Ascending aorta (tissue), 2 donors: ENCODE data around the gene SPOUT1. TPM values are rescaled to one million over a fixed set of nuclear protein-coding genes. Genes with fewer than 3 reads are reported as not detected.
"Not testable (repeated sequence)": the region's sequence is repeated elsewhere in the genome, so short reads cannot be mapped to it uniquely, and the experiment has no call there.

ENCODE experiments used
- DNase-seq, 2 donors: peaks; one replicate each; pipeline ENCODE4 v3.0.0-alpha.2; 2019; ENCODE audit warnings: low spot score in 2 of 2
- H3K27ac ChIP-seq, 2 donors: fragments of 200-600 bp; sonication (generic); one replicate each; pipeline ENCODE4 v1.5.1; 2016 to 2017; ENCODE audit warnings: mild to moderate bottlenecking in 1 of 2
- H3K27me3 ChIP-seq: fragments of 200-600 bp; sonication (generic); one replicate; pipeline ENCODE4 v1.5.1; 2017
- H3K36me3 ChIP-seq, 2 donors: fragments of 200-600 bp; sonication (generic); one replicate each; pipeline ENCODE4 v1.5.1; 2016
- H3K4me1 ChIP-seq, 2 donors: fragments of 200-600 bp; sonication (generic); one replicate each; pipeline ENCODE4 v1.5.1; 2016 to 2017; ENCODE audit warnings: mild to moderate bottlenecking in 1 of 2
- H3K4me3 ChIP-seq, 2 donors: fragments of 200-600 bp; sonication (generic); one replicate each; pipeline ENCODE4 v1.5.1; 2016 to 2017; ENCODE audit warnings: mild to moderate bottlenecking in 1 of 2
- H3K9me3 ChIP-seq, 2 donors: fragments of 200-600 bp; sonication (generic); one replicate each; pipeline ENCODE4 v1.5.1; 2016
- intact Hi-C: fragments of 100-400 bp; cut with DNase I; formaldehyde crosslinking; loops from one replicate; pipeline ENCODE4 v1.15.1; 2023
- total RNA-seq: library from RNA; depleted of rRNA; stranded (reverse); fragments of >200 nt; gene quantifications from one replicate; pipeline ENCODE4 v1.1.0, GENCODE V29; 2016
- TF ChIP-seq, protein P1 (sequence below), 3 experiments: fragments of 200-600 bp in 2 of 3; fragments of 450-650 bp in 1 of 3; sonication (generic) in 2 of 3; IDR thresholded peaks; one replicate each; pipeline ENCODE4 v1.5.1; 2016 to 2019; ENCODE audit warnings: antibody characterized with exemption in 3 of 3, mild to moderate bottlenecking in 1 of 3, moderate library complexity in 1 of 3

The SPOUT1 gene
- total RNA-seq, 1 donor from 2014 or later: 26.5 TPM

DNA sequence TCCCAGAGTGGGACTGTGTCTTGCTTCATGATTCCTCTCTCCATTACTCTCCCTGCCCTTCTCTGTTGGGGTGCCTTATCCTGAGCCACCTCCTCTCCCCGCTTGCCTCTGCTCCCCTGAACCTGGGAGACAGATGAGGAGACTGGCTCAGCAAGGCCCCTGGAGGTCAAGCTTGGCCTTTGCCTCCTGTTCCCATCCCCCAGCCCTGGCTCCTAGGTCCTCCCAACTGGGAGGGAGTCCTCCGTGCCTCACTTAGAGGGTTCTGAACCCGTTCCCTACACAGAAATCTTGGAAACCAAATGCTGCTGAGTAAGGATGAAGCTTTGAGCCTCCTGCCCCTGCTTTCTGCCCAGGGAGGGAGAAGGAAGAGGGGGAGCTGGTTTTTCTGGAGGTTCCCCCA, 21.1 kb downstream of the SPOUT1 start:
- intact Hi-C loops: no loop called here
- Histone ChIP-seq H3K36me3 (peaks cover 34 to 54% of the 10 kb centered on the region in 2 donors), H3K9me3 (no peaks in the 10 kb centered on the region), H3K27me3 (no peaks in the 10 kb centered on the region), H3K27ac (no peak overlapping the region), H3K4me1 (no peaks in the 10 kb centered on the region), H3K4me3 (no peak overlapping the region)
- TF ChIP-seq, protein P1, sequence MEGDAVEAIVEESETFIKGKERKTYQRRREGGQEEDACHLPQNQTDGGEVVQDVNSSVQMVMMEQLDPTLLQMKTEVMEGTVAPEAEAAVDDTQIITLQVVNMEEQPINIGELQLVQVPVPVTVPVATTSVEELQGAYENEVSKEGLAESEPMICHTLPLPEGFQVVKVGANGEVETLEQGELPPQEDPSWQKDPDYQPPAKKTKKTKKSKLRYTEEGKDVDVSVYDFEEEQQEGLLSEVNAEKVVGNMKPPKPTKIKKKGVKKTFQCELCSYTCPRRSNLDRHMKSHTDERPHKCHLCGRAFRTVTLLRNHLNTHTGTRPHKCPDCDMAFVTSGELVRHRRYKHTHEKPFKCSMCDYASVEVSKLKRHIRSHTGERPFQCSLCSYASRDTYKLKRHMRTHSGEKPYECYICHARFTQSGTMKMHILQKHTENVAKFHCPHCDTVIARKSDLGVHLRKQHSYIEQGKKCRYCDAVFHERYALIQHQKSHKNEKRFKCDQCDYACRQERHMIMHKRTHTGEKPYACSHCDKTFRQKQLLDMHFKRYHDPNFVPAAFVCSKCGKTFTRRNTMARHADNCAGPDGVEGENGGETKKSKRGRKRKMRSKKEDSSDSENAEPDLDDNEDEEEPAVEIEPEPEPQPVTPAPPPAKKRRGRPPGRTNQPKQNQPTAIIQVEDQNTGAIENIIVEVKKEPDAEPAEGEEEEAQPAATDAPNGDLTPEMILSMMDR (IDR thresholded peaks at IDR 0.05): no peak
- DNase-seq: no peak

DNA sequence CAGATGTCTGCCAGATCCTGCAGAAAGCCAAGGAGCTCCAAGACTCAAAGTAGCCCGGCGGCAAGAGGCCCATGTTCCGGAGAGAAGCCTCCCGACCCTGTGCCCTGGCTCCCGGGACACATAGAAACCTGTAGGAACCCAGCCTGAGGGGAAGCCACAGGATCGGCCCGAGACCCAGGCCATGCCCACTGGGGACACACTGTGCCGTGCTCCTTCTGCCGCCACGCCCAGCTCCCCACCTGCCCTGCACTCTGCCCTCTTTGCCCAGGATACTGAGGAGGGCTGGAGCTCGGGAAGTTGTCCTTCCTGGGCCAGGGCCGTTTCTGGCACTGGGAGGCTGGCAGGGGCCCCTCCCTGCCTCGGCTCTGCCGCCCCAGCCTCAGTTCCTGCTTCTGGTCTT, 21.8 kb downstream of the SPOUT1 start:
- H3K4me3 ChIP-seq: no peak overlapping the region
- no peak for DNase-seq
- no peak overlapping the region for H3K27ac ChIP-seq
- no peaks in the 10 kb centered on the region for H3K9me3 ChIP-seq
- intact Hi-C loops: no loop called here
- H3K36me3 ChIP-seq: peaks cover 42 to 61% of the 10 kb centered on the region in 2 donors
- no peaks in the 10 kb centered on the region for H3K4me1 ChIP-seq
- no peaks in the 10 kb centered on the region for H3K27me3 ChIP-seq
- TF ChIP-seq, protein P1 (IDR thresholded peaks at IDR 0.05): no peak

DNA sequence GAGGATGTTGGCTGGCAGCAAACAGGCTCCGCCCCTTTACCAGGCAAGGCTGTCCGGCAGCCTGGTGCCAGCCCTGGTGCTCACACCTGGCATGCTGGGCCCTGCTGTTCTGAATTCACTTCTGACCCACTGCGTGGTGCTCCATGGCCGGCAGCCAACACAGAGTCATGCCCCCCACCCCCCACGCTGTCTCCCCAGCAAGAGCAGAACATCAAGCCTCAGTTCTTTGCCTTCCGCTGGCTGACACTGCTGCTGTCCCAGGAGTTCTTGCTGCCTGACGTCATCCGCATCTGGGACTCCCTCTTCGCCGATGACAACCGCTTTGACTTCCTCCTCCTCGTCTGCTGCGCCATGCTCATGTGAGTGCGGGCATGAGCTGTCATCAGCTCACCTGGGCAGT, 23.9 kb downstream of the SPOUT1 start:
- no peaks in the 10 kb centered on the region for H3K9me3 ChIP-seq
- no peaks in the 10 kb centered on the region for H3K27me3 ChIP-seq
- no peaks in the 10 kb centered on the region for H3K4me1 ChIP-seq
- H3K36me3 ChIP-seq: peaks cover 47 to 78% of the 10 kb centered on the region in 2 donors
- no peak overlapping the region for H3K27ac ChIP-seq
- TF ChIP-seq, protein P1 (IDR thresholded peaks at IDR 0.05): no peak
- no peak overlapping the region for H3K4me3 ChIP-seq
- intact Hi-C loops: no loop called here
- no peak for DNase-seq

DNA sequence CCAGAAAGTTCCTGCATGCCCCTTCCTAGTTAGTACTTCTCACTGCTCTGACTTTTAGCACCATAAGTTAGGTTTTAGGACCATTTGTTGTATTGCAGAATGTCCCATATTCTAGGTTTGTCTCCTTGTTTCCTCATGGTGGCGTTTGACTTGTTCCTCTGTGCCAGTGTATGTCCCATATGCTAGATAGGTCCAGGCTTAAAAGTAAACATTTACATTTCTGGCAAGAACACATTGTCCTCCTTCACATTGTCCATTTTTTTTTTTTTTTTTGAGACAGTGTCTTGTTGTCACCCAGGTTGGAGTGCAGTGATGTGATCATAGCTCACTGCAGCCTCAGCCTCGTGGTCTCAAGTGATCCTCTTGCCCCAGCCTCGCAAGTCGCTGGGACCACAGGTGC, 27.1 kb downstream of the SPOUT1 start:
- H3K4me3 ChIP-seq: no peak overlapping the region
- peaks cover 67 to 93% of the 10 kb centered on the region in 2 donors for H3K36me3 ChIP-seq
- TF ChIP-seq, protein P1 (IDR thresholded peaks at IDR 0.05): no peak
- H3K9me3 ChIP-seq: no peaks in the 10 kb centered on the region
- H3K4me1 ChIP-seq: no peaks in the 10 kb centered on the region
- intact Hi-C loops: no loop called here
- no peak overlapping the region for H3K27ac ChIP-seq
- H3K27me3 ChIP-seq: no peaks in the 10 kb centered on the region
- no peak for DNase-seq

DNA sequence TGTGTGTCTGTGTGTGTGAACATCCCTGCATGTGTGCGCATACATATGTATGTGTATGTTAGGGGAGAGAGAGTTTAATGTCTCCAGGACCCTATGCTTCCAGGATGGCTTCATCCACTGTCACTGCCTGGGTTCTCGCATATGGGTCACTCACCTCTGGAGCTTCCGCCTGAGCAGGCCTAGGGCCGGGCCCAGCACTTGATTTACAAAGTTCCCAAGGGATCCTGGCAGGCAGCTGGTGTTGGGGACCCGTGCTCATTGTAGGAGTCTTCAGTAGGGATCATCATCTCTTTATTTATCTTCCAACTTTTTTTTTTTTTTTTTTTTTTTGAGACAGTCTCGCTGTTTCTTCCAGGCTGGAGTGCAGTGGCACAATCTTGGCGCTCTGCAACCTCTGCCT, 29.5 kb downstream of the SPOUT1 start:
- Histone ChIP-seq H3K36me3 (peaks cover 64 to 82% of the 10 kb centered on the region in 2 donors), H3K27me3 (no peaks in the 10 kb centered on the region), H3K9me3 (no peaks in the 10 kb centered on the region), H3K4me3 (no peak overlapping the region), H3K4me1 (no peaks in the 10 kb centered on the region), H3K27ac (no peak overlapping the region)
- TF ChIP-seq, protein P1 (IDR thresholded peaks at IDR 0.05): no peak
- no peak for DNase-seq
- intact Hi-C loops: no loop called here

DNA sequence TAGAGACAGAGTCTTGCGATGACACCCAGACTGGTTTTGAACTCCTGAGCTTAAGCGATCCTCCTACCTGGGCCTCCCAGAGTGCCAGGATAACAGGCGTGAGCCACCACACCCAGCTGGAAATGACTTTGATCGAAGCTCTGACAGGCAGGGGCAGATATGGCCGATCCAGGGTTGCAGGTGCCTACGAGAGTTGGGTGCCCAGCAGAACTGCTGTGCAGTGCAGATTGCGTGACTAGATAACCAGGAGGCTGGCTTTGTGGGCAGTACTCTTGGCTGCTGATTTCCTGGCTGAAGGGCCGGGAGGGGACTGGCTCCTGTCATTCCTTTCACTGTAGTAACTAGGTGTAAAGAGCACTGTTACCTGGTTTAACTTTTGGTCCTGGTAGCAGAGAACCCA, 30.7 kb downstream of the SPOUT1 start:
- TF ChIP-seq, protein P1 (IDR thresholded peaks at IDR 0.05): no peak
- intact Hi-C loops: no loop called here
- Histone ChIP-seq H3K36me3 (peaks cover 70 to 77% of the 10 kb centered on the region in 2 donors), H3K4me3 (no peak overlapping the region), H3K4me1 (no peaks in the 10 kb centered on the region), H3K27ac (no peak overlapping the region), H3K27me3 (no peaks in the 10 kb centered on the region), H3K9me3 (no peaks in the 10 kb centered on the region)
- DNase-seq: no peak

DNA sequence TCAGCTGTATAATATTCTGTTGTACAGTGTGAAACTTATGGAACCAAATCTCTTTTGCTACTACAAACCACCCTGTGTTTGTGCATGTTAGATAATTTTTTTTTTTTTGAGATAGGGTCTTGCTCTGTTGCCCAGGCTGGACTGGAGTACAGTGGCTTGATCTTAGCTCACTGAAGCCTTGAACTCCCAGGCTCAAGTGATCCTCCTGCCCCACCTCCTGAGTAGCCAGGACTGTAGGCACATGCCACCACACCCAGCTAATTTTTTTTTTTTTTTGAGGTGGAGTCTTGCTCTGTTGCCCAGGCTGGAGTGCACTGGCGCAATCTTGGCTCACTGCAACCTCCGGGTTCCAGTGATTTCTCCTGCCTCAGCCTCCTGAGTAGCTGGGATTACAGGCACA, 34.6 kb downstream of the SPOUT1 start:
- intact Hi-C loops, DNase-seq, H3K27me3 ChIP-seq, H3K4me3 ChIP-seq, H3K4me1 ChIP-seq, H3K27ac ChIP-seq, H3K9me3 ChIP-seq: not testable (repeated sequence)
- H3K36me3 ChIP-seq: peaks cover 78 to 84% of the 10 kb centered on the region in 2 donors
